Renal pelvis (tissue), 4 donors: ENCODE data around the gene TBX2. TPM values are rescaled to one million over a fixed set of nuclear protein-coding genes. Genes with fewer than 3 reads are reported as not detected.

ENCODE experiments used
- DNase-seq: peaks from one replicate; pipeline ENCODE4 v3.0.0-alpha.2; 2013
- polyA plus RNA-seq, 3 donors: library from polyadenylated mRNA; unstranded; fragments of 120-200 nt; gene quantifications; one replicate each; pipeline ENCODE4 v1.2.1, GENCODE V29; 2013; ENCODE audit not compliant: insufficient read length in 3 of 3

Gene TBX2
- polyA plus RNA-seq, 3 donors = 90.0 to 111 (median 104) TPM

- no peak for DNase-seq
These were observed 33.4 kb upstream of the TBX2 start for GRCh38 chr17:61366076-61366714.

DNA sequence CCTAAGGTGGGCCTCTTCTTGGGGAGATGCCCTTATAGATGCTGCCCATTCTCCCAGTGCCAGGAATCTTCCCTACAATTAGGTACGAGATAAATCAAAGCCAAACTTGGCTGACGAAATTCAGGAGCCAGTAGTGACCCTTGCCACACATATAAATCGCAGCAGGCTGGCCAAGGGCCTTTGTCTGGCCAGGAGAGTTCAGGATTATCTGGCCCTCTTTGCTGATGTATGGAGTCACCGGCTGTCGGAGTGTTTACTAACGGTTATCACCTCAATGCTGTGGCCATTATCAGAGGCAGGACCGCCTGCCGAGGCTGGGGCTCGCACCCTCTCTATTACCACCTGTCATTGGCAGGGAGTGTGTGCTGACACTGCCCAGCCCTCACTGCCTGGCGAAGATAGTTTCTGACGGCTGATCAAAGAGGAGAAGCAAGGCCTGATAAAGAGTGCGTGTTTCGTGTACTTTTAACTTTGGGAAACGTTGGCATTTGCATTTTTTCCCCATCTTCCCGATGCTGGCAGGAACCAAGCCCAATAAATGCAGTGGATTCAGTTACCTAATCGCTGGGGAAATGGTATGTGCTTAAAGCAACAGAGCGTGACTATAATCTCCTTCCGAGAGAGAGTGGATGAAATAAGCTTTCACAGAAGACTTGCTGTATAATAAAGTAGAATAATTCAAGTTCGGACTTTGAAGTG is 32.8 kb upstream of the TBX2 start:
- no peak for DNase-seq

DNA sequence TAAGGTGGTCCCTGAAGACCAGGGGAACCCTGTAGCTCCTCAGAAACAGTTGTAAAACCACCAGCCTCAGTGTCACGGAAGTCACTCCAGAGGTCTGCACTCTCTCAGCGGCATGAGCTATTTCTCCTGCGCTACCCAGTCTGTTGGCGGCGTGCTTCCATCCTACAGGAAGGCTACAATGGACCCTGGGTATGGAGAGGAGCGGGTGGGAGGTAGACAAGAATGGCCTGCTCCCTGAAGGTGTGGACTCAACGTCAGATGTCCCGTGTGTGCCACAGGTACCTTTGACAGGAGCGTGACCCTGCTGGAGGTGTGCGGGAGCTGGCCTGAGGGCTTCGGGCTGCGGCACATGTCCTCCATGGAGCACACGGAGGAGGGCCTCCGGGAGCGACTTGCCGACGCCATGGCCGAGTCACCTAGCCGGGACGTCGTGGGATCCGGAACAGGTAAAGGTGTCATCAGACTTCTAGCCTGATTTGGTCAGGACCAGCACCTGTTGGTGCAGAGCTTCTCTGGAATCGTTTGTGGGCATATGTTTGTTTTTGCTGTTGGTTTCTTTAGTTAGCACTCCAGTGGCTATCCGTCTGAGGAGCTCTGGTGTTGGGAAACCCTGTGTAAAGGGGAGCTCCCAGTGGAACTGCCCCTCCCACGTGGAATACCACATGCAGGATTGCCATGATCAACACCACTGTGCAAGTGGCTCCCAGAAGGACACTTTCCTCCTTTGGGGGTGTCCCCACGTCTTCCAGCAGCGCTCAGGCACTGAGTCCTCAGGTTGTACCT is 31.4 kb upstream of the TBX2 start:
- DNase-seq = no peak

- DNase-seq = no peak
These were observed 30.7 kb upstream of the TBX2 start for GRCh38 chr17:61368832-61369450.

GRCh38 chr17:61369751-61370150 is 29.9 kb upstream of the TBX2 start:
- DNase-seq = no peak

GRCh38 chr17:61371179-61371578 is 28.5 kb upstream of the TBX2 start:
- no peak for DNase-seq

GRCh38 chr17:61371606-61372005 is 28.0 kb upstream of the TBX2 start:
- DNase-seq = no peak

GRCh38 chr17:61372436-61372835 is 27.2 kb upstream of the TBX2 start:
- no peak for DNase-seq

DNA sequence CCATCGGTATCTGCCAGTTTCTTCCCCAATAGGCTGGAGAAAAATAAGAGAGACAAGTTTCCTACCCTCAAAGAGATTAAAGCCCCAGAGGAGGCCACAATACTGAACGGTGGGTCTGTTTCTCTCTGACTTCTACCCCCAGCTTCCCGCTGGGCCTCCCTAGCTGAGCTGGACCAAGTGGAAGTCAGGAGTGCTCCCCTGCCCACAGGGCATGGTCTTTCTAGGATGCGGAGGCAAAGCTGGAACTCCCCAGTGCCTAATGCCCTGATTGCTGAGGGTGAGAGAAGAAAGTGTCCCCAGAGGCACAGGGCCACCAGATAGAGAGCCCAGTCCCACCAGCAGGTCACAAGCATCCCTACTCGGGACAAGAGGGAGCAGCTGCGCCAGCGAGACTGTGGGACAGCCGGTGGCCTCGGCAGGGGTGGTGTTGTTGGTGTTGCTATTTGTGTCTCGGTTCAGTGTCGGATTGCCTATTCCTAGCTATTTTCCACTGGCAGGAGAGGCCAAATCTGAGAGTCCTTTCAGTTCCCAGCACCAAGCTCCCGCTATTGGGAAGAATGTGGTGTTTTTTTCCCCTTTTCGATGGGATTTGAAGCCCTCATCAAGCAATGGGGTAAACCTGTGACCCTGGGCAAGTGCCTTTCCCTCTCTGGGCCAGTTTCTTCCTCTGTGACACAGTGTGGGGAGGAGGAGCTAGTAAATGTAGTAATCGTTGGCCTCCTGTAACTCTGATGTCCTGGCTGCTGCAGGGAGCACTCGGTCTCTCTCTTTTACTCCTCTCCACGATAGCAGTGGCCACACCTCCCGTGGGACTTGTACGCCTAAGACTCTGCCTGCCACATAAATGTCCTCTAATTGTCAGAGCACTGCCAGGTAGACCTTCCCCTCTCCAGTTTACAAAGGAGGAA is 22.5 kb upstream of the TBX2 start:
- no peak for DNase-seq

GRCh38 chr17:61378658-61379456 is 20.8 kb upstream of the TBX2 start:
- no peak for DNase-seq

DNA sequence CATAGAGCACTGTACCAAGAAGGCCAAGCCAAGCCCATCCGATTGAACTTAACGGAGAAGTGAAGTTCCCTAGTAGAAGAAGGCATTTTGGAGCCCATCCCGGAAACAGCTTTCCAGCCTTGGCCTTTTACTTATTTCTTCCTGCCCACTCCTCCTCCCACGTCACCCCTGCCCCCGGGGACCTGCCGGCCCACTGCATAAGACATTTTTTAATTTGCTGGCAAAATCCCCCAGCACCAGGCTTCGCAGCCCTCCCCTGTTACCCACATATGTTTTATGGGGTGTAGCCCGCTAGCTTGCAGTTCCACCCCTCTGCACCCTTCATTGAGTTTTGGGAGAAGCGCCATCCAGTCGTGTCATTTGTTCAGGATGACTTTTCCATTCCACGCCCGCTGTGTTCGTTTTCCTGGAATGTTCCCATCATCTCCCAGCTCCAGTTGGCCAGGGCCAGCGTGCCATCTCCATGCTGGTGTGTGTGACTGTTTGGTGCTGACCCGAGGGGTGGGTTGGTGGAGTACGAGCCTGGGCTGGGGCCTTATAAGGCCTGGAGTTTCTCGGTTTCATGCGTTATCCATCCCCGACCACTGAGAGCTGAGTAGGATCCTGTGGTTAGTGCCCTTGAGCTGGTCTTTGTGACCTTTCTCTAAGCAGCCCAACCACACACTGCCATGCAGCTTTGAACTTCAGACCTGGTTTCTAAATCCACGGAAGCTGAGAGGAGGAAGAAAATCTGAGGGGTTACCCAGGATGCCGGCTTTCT is 20.0 kb upstream of the TBX2 start:
- DNase-seq = no peak

DNA sequence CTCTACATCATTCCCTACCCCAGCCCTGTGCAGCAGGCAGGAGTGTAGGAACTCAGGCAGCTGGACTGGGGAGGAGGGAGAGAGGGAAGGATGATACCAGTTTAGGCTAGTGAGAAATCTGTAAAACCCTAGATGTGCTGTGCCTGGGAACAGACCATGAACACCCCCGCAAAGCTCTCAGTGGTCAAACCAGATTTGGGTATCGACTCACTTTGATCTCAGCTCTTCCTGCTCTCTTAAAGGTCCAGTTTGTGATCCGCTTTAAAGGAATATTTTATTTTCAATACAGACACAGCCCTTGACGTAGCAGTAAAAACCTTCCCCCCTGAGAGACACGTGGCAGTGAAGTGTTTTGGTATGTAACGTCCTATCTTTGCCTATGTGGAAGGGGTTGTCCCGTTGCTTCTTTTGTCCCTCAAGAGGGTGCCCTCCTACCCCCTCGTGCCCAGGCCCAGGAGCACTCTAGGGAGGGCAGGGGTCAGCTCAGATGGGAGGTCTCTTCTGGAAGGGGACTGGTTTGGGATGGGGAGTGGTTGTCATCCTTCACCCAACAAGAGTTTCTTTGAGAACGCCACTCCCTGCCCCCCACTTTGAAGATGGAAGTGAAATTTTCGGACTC is 19.3 kb upstream of the TBX2 start:
- no peak for DNase-seq

DNA sequence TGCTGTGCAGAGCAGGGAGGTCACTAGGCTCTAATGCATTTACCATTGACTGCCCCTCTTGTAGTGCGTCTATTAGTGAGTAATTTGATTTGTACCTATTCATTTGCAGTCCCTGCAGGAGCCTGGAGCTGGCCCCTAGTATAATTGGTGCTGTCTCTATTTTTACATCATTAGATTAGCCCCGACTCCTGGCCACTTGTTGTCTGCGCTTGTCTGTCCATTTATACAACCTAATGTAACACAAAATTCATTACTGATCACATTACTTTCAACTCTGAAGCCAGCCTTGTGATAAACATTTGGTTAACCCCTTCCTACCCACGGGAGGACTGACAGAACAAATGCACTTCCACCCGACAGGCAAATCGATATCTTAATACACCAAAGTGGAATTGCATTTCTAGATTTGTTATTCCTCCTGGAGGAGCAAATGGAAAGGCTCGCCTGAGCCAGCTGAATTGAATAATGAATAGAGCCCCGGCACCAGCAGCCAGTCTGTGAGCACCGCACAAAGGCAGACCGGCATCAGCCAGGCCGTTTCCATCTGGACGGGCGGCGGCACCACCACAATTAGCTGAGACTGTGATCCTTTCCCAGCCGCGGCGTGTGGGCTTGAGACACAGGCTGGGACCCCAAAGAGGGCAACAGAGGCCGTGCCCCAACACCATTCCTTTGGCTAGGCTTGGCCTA is 18.7 kb upstream of the TBX2 start:
- no peak for DNase-seq

GRCh38 chr17:61381537-61381936 is 18.1 kb upstream of the TBX2 start:
- no peak for DNase-seq

GRCh38 chr17:61382796-61383688 is 16.6 kb upstream of the TBX2 start:
- no peak for DNase-seq

- DNase-seq = no peak
These were observed 15.9 kb upstream of the TBX2 start for GRCh38 chr17:61383689-61384201.

GRCh38 chr17:61384354-61384691 is 15.3 kb upstream of the TBX2 start:
- DNase-seq = no peak
